Keratinocyte (primary cell): ENCODE data around the gene NUCKS1. TPM values are rescaled to one million over a fixed set of nuclear protein-coding genes. Genes with fewer than 3 reads are reported as not detected.

Experiments
- DNase-seq: peaks from one replicate; pipeline ENCODE4 v3.0.0-alpha.2; 2011; ENCODE audit warnings: low read depth, missing footprints, low spot score
- FAIRE-seq: peaks from 2 replicates; lab custom pipeline; 2011; peaks lifted over from hg19 to GRCh38; lab: Jason Lieb, UNC
- H2AFZ ChIP-seq: 2 replicates; pipeline ENCODE4 v1.6.0; 2012; ENCODE audit warnings: low read length, control low read depth, inconsistent platforms; ENCODE audit not compliant: control insufficient read depth
- H3K27ac ChIP-seq: 2 replicates; pipeline ENCODE4 v1.5.1; 2011; ENCODE audit warnings: low read length; ENCODE audit not compliant: control insufficient read depth, insufficient read depth
- H3K27me3 ChIP-seq: 3 replicates; pipeline ENCODE4 v1.6.0; 2011; ENCODE audit warnings: low read length; ENCODE audit not compliant: control insufficient read depth, insufficient read depth; ENCODE audit errors: extremely low read depth
- H3K36me3 ChIP-seq, 2 experiments: 2 replicates in 1 of 2; 3 replicates in 1 of 2; pipeline ENCODE4 v1.5.1; 2011; ENCODE audit warnings: low read length in 2 of 2, mild to moderate bottlenecking in 1 of 2; ENCODE audit not compliant: control insufficient read depth in 2 of 2, insufficient read depth in 2 of 2; ENCODE audit errors: extremely low read depth in 1 of 2
- H3K4me1 ChIP-seq: 3 replicates; pipeline ENCODE4 v1.5.1; 2011; ENCODE audit warnings: low read length; ENCODE audit not compliant: control insufficient read depth, insufficient read depth; ENCODE audit errors: extremely low read depth
- H3K4me2 ChIP-seq: 3 replicates; pipeline ENCODE4 v1.6.0; 2011; ENCODE audit warnings: low read depth, low read length; ENCODE audit not compliant: control insufficient read depth, insufficient read depth; ENCODE audit errors: extremely low read depth
- H3K4me3 ChIP-seq, 3 experiments: fragments of 200-600 bp in 1 of 3; sonication (generic) in 1 of 3; 2 replicates in 2 of 3; 3 replicates in 1 of 3; pipeline ENCODE4 v1.5.1; 2011 to 2016; ENCODE audit warnings: low read length in 3 of 3, mild to moderate bottlenecking in 3 of 3, control low read depth in 2 of 3, inconsistent platforms in 1 of 3, low read depth in 1 of 3, mixed read lengths in 1 of 3, mixed run types in 1 of 3, moderate library complexity in 1 of 3; ENCODE audit not compliant: control insufficient read depth in 2 of 3, insufficient read depth in 2 of 3; ENCODE audit errors: extremely low read depth in 1 of 3
- H3K79me2 ChIP-seq: 2 replicates; pipeline ENCODE4 v1.6.0; 2012; ENCODE audit warnings: low read length; ENCODE audit not compliant: control insufficient read depth, insufficient read depth
- H3K9ac ChIP-seq: 3 replicates; pipeline ENCODE4 v1.6.0; 2011; ENCODE audit warnings: low read length; ENCODE audit not compliant: control insufficient read depth, insufficient read depth; ENCODE audit errors: extremely low read depth
- H3K9me1 ChIP-seq: 3 replicates; pipeline ENCODE4 v1.6.0; 2011; ENCODE audit warnings: low read length; ENCODE audit not compliant: control insufficient read depth, insufficient read depth; ENCODE audit errors: extremely low read depth
- H3K9me3 ChIP-seq: 2 replicates; pipeline ENCODE4 v1.5.1; 2012; ENCODE audit warnings: low read depth, low read length; ENCODE audit not compliant: control insufficient read depth
- H4K20me1 ChIP-seq: 3 replicates; pipeline ENCODE4 v1.6.0; 2011; ENCODE audit warnings: low read length; ENCODE audit not compliant: control insufficient read depth, insufficient read depth; ENCODE audit errors: extremely low read depth
- EZH2 ChIP-seq: IDR thresholded peaks from one replicate; pipeline ENCODE4 v1.6.1; 2012; ENCODE audit warnings: inconsistent platforms, mild to moderate bottlenecking, low read length, moderate library complexity
- dilution Hi-C: fragments of 300-500 bp; cut with MboI; formaldehyde crosslinking; loops from one replicate; pipeline ENCODE4 v1.7.0; 2020; ENCODE audit warnings: low sequenced_read_pairs; ENCODE audit not compliant: extremely low pct_ligation_motif_present
- polyA plus RNA-seq, 5 experiments: library from polyadenylated mRNA; depleted of rRNA in 3 of 5; stranded (reverse) in 3 of 5; stranded (forward) in 1 of 5; unstranded in 1 of 5; fragments of >200 nt; gene quantifications; 1 replicate in 1 of 5; 2 replicates in 3 of 5; 3 replicates in 1 of 5; pipeline versions ENCODE4 v1.2.1 to v1.2.3, GENCODE V29; 2011 to 2012; ENCODE audit warnings: missing spikeins in 2 of 5, low read depth in 1 of 5, low replicate concordance in 1 of 5
- TF ChIP-seq, protein P1 (sequence below), 3 experiments: IDR thresholded peaks in 1 of 3; conservative IDR thresholded peaks in 1 of 3; optimal IDR thresholded peaks in 1 of 3; 2 replicates in 2 of 3; 3 replicates in 1 of 3; pipeline versions ENCODE3 to v1.5.1; 2011; ENCODE audit warnings: low read length in 3 of 3, mild to moderate bottlenecking in 3 of 3, moderate library complexity in 2 of 3, control low read depth in 1 of 3, inconsistent platforms in 1 of 3; ENCODE audit not compliant: insufficient read depth in 2 of 3; ENCODE audit errors: extremely low read depth in 1 of 3

Gene NUCKS1
- polyA plus RNA-seq, 1 donor (not counting 4 experiments of a cell fraction or from before 2014, with no cell fraction given): 71.6 TPM

DNA sequence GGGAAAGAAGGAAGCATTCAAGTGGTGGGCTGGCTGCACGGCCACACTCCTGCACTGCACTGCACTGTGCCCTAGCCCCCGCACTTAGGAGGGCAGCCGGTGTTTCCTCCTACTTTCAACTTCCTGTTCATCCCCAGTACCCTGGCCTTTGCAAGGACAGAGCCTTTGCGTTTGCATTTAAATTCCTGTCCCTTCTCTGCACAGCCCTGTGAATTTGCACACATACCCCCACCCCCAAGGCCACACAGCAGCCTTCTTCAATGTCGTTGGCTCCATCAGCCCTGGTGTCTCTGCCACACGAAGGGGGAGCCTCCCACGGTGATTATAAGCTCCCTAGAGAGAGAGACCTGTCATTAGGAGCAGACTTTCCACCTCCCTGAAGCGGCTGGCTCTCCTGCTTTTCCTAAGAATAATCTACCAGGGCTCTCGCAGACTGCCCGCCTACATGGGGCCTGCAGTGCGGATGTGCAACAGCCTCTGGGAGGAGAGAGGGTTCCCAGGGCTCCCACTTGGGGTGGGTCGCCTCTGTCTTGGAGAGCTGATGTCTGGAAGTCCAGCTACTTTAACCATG lies 56.5 kb downstream of the NUCKS1 start:
- no peaks in the 10 kb centered on the region for H3K36me3 ChIP-seq
- no peak overlapping the region for H3K27ac ChIP-seq
- no peak for DNase-seq
- H3K9me1 ChIP-seq: no peaks in the 10 kb centered on the region
- FAIRE-seq: no peak
- no peak overlapping the region for H3K4me2 ChIP-seq
- H3K79me2 ChIP-seq: no peaks in the 10 kb centered on the region
- no peak overlapping the region for H3K4me3 ChIP-seq
- dilution Hi-C loops: no loop called here
- no peaks in the 10 kb centered on the region for H3K9me3 ChIP-seq
- H4K20me1 ChIP-seq: no peaks in the 10 kb centered on the region
- no peak overlapping the region for H3K9ac ChIP-seq
- no peaks in the 10 kb centered on the region for H3K27me3 ChIP-seq
- TF ChIP-seq, protein P1, sequence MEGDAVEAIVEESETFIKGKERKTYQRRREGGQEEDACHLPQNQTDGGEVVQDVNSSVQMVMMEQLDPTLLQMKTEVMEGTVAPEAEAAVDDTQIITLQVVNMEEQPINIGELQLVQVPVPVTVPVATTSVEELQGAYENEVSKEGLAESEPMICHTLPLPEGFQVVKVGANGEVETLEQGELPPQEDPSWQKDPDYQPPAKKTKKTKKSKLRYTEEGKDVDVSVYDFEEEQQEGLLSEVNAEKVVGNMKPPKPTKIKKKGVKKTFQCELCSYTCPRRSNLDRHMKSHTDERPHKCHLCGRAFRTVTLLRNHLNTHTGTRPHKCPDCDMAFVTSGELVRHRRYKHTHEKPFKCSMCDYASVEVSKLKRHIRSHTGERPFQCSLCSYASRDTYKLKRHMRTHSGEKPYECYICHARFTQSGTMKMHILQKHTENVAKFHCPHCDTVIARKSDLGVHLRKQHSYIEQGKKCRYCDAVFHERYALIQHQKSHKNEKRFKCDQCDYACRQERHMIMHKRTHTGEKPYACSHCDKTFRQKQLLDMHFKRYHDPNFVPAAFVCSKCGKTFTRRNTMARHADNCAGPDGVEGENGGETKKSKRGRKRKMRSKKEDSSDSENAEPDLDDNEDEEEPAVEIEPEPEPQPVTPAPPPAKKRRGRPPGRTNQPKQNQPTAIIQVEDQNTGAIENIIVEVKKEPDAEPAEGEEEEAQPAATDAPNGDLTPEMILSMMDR (optimal IDR thresholded peaks at IDR 0.05 in 1 of 3, IDR thresholded peaks at IDR 0.05 in 1 of 3, conservative IDR thresholded peaks at IDR 0.05 in 1 of 3; ENCODE audit: extremely low read depth in 1 of 3, insufficient read depth in 2 of 3, low read length in 3 of 3): no peak
- no peak for TF ChIP-seq EZH2
- H3K4me1 ChIP-seq: no peaks in the 10 kb centered on the region
- no peak overlapping the region for H2AFZ ChIP-seq

DNA sequence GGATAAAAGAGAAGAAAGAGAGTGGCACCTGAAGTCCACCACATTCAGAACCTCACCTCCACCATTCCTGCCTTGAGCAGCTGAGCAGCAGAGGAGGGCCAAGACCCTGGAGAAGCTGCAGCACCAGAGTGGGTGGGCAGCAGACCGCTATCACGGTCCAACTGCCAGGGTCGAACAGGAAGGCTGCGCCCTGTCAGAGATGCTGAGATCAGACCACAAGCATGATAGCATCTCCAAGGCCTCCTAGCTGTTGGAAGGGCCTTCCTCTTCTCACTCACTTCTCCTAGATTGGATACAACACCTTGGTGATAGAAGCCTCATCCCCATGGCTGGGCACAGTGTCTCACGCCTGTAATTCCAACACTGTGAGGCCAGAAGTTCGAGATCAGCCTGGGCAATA lies 57.6 kb downstream of the NUCKS1 start:
- Histone ChIP-seq H3K4me2 (no peak overlapping the region), H3K9ac (no peak overlapping the region), H3K4me1 (no peaks in the 10 kb centered on the region), H3K79me2 (no peaks in the 10 kb centered on the region), H2AFZ (no peak overlapping the region), H3K27me3 (peaks cover 4% of the 10 kb centered on the region), H3K4me3 (no peak overlapping the region), H4K20me1 (no peaks in the 10 kb centered on the region), H3K9me1 (no peaks in the 10 kb centered on the region), H3K36me3 (no peaks in the 10 kb centered on the region), H3K9me3 (no peaks in the 10 kb centered on the region), H3K27ac (no peak overlapping the region)
- dilution Hi-C loops: no loop called here
- DNase-seq: no peak
- TF ChIP-seq, protein P1 (optimal IDR thresholded peaks at IDR 0.05 in 1 of 3, IDR thresholded peaks at IDR 0.05 in 1 of 3, conservative IDR thresholded peaks at IDR 0.05 in 1 of 3; ENCODE audit: extremely low read depth in 1 of 3, insufficient read depth in 2 of 3, low read length in 3 of 3): no peak
- FAIRE-seq: no peak
